HepG2 (cell line): ENCODE results near the gene ATP8A1. TPM values are rescaled to one million over a fixed set of nuclear protein-coding genes. Genes with fewer than 3 reads are reported as not detected.

Experiments used
- ATAC-seq: fragments of 200-7000 bp; cut with Tn5 transposase; 3 replicates; pipeline ENCODE4 v1.9.1; 2020; ENCODE audit warnings: mild to moderate bottlenecking, moderate library complexity
- BruUV-seq: library from RNA; stranded (reverse); fragments of 400-500 nt; replicated peaks from 2 replicates; lab custom pipeline; 2021; lab: Mats Ljungman, UMichigan
- CTCF ChIA-PET: fragments of 300-600 bp; formaldehyde crosslinking; extraction: SDS; loops from one replicate; lab custom pipeline; 2021; ENCODE audit warnings: low total read pairs, inconsistent platforms, low intra/inter-chr PET ratio; lab: Yijun Ruan, JAX
- POLR2A ChIA-PET: fragments of 350-600 bp; sonication (Branson Sonifier 250); formaldehyde crosslinking; loops from one replicate; lab custom pipeline; 2020; ENCODE audit warnings: antibody characterized with exemption, inconsistent platforms; lab: Yijun Ruan, JAX
- DNase-seq: peaks from one replicate; pipeline ENCODE4 v3.0.0-alpha.2; 2015; ENCODE audit warnings: low spot score
- FAIRE-seq: peaks from 3 replicates; lab custom pipeline; 2011; peaks lifted over from hg19 to GRCh38; lab: Jason Lieb, UNC
- H2AFZ ChIP-seq: one replicate; pipeline ENCODE4 v1.6.1; 2011; ENCODE audit warnings: low read length, inconsistent platforms
- H3K27ac ChIP-seq: fragments of 300-600 bp; 3 replicates; pipeline ENCODE4 v1.8.0; 2011; ENCODE audit warnings: mixed run types, mild to moderate bottlenecking, mixed read lengths, low read length, inconsistent platforms; ENCODE audit not compliant: insufficient read depth; ENCODE audit errors: extremely low read length
- H3K27me3 ChIP-seq, 2 experiments: fragments of 200-600 bp in 1 of 2; 2 replicates in 1 of 2; 3 replicates in 1 of 2; pipeline versions ENCODE4 v1.6.0 to v1.8.0; 2011; ENCODE audit warnings: low read length in 2 of 2, mild to moderate bottlenecking in 2 of 2, moderate library complexity in 2 of 2, inconsistent platforms in 1 of 2; ENCODE audit not compliant: insufficient read depth in 2 of 2, control insufficient read depth in 1 of 2
- H3K36me3 ChIP-seq, 2 experiments: fragments of 200-600 bp in 1 of 2; replicated peaks in 1 of 2; 2 replicates in 1 of 2; 3 replicates in 1 of 2; pipeline versions ENCODE4 v1.5.1 to v1.8.0; 2011; ENCODE audit warnings: low read length in 2 of 2, inconsistent platforms in 1 of 2; ENCODE audit not compliant: insufficient read depth in 2 of 2, control insufficient read depth in 1 of 2
- H3K4me1 ChIP-seq: 2 replicates; pipeline ENCODE4 v1.5.1; 2012; ENCODE audit warnings: low read length, inconsistent platforms; ENCODE audit not compliant: insufficient read depth
- H3K4me2 ChIP-seq: 2 replicates; pipeline ENCODE4 v1.6.0; 2011; ENCODE audit warnings: low read depth, low read length, inconsistent platforms
- H3K4me3 ChIP-seq, 3 experiments: fragments of 200-600 bp in 1 of 3; sonication (generic), shearing (Covaris generic) in 1 of 3; replicated peaks in 1 of 3; 2 replicates each; pipeline ENCODE4 v1.5.1; 2011 to 2016; ENCODE audit warnings: low read length in 3 of 3, inconsistent platforms in 2 of 3, low read depth in 2 of 3, mild to moderate bottlenecking in 2 of 3, control low read depth in 1 of 3, mixed read lengths in 1 of 3; ENCODE audit not compliant: insufficient read depth in 1 of 3
- H3K79me2 ChIP-seq: one replicate; pipeline ENCODE4 v1.6.1; 2011; ENCODE audit warnings: low read length, inconsistent platforms; ENCODE audit not compliant: insufficient read depth
- H3K9ac ChIP-seq: 2 replicates; pipeline ENCODE4 v1.6.0; 2011; ENCODE audit warnings: mild to moderate bottlenecking, low read depth, low read length, inconsistent platforms; ENCODE audit not compliant: insufficient read depth
- H3K9me3 ChIP-seq: 2 replicates; pipeline ENCODE4 v1.5.1; 2012; ENCODE audit warnings: mild to moderate bottlenecking, low read length
- H4K20me1 ChIP-seq: 2 replicates; pipeline ENCODE4 v1.6.0; 2011; ENCODE audit warnings: inconsistent platforms, mild to moderate bottlenecking, low read length, moderate library complexity; ENCODE audit not compliant: insufficient read depth
- DMTF1 ChIP-seq: sonication (generic); formaldehyde crosslinking; IDR thresholded peaks from 2 replicates; pipeline ENCODE4 v1.4.0; 2020; ENCODE audit warnings: mild to moderate bottlenecking, missing genetic modification reagents
- JUNB ChIP-seq: sonication (generic); formaldehyde crosslinking; IDR thresholded peaks from 2 replicates; pipeline ENCODE4 v1.8.0; 2022; ENCODE audit warnings: missing genetic modification reagents, mild to moderate bottlenecking, borderline replicate concordance
- LBX2 ChIP-seq: sonication (generic); formaldehyde crosslinking; IDR thresholded peaks from 2 replicates; pipeline ENCODE4 v1.5.0; 2020; ENCODE audit warnings: missing genetic modification reagents, mild to moderate bottlenecking, borderline replicate concordance
- NFATC3 ChIP-seq: sonication (generic); formaldehyde crosslinking; IDR thresholded peaks from 2 replicates; pipeline ENCODE4 v1.5.1; 2020; ENCODE audit warnings: mild to moderate bottlenecking, missing genetic modification reagents
- NR0B2 ChIP-seq: sonication (generic); formaldehyde crosslinking; IDR thresholded peaks from 2 replicates; pipeline ENCODE4 v1.4.0; 2020; ENCODE audit warnings: mild to moderate bottlenecking, missing genetic modification reagents
- PRDM10 ChIP-seq: sonication (generic); formaldehyde crosslinking; IDR thresholded peaks from 2 replicates; pipeline ENCODE4 v1.4.0; 2020; ENCODE audit warnings: low read depth, missing genetic modification reagents
- SMAD1 ChIP-seq: sonication (generic); formaldehyde crosslinking; IDR thresholded peaks from 2 replicates; pipeline ENCODE4 v1.4.0; 2020; ENCODE audit warnings: missing genetic modification reagents, low read depth, mild to moderate bottlenecking, borderline replicate concordance
- STAT6 ChIP-seq: sonication (generic); formaldehyde crosslinking; IDR thresholded peaks from 2 replicates; pipeline ENCODE4 v1.4.0; 2020; ENCODE audit warnings: missing genetic modification reagents, mild to moderate bottlenecking, borderline replicate concordance
- ZBTB7B ChIP-seq: sonication (generic); formaldehyde crosslinking; IDR thresholded peaks from 2 replicates; pipeline ENCODE4 v1.4.0; 2020; ENCODE audit warnings: missing genetic modification reagents
- ZFP36L2 ChIP-seq: sonication (generic); formaldehyde crosslinking; IDR thresholded peaks from 2 replicates; pipeline ENCODE4 v1.4.0; 2020; ENCODE audit warnings: missing genetic modification reagents
- ZNF768 ChIP-seq: sonication (generic); formaldehyde crosslinking; IDR thresholded peaks from 2 replicates; pipeline ENCODE4 v1.4.0; 2020; ENCODE audit warnings: missing genetic modification reagents
- ZNF777 ChIP-seq: sonication (generic); formaldehyde crosslinking; IDR thresholded peaks from 2 replicates; pipeline ENCODE4 v1.4.0; 2020; ENCODE audit warnings: missing genetic modification reagents
- ZNF816 ChIP-seq: sonication (generic); formaldehyde crosslinking; IDR thresholded peaks from 2 replicates; pipeline ENCODE4 v1.8.0; 2022; ENCODE audit warnings: missing genetic modification reagents, mild to moderate bottlenecking, borderline replicate concordance
- WGBS: methylation state at CpG from one replicate; pipeline ENCODE4 v1.1.6; 2017; ENCODE audit warnings: low lambda C conversion rate; 5-methylcytosine and 5-hydroxymethylcytosine counted together
- in situ Hi-C: cut with HindIII; loops from 2 replicates; pipeline ENCODE4 v1.10.0; 2017; ENCODE audit warnings: low pct_unique_long_range_greater_than_20kb; ENCODE audit not compliant: extremely low pct_ligation_motif_present
- intact Hi-C: fragments of 100-400 bp; cut with micrococcal nuclease; formaldehyde crosslinking; loops from one replicate; pipeline ENCODE4 v1.10.0; 2022; ENCODE audit not compliant: unreplicated experiment
- polyA plus RNA-seq, 8 experiments: library from polyadenylated mRNA; depleted of rRNA in 3 of 8; stranded (reverse) in 7 of 8; unstranded in 1 of 8; fragments of >200 nt; fragmentation: Illumina TruSeq in 4 of 8; extraction: Trizol in 4 of 8; gene quantifications; 2 replicates each; pipeline versions ENCODE4 v1.2.1 to v1.2.3, GENCODE V29; 2011 to 2016; ENCODE audit warnings: low read depth in 4 of 8, missing spikeins in 1 of 8, mixed read lengths in 1 of 8; ENCODE audit not compliant: insufficient read depth in 1 of 8
- total RNA-seq, 5 experiments: library from RNA; depleted of rRNA; stranded (reverse); fragments of >200 nt; fragmentation: Illumina TruSeq; extraction: Trizol; gene quantifications; 2 replicates each; pipeline ENCODE4 v1.2.3, GENCODE V29; 2016; ENCODE audit warnings: low read depth in 1 of 5

Gene ATP8A1
- total and polyA plus RNA-seq, 2 of the 13 experiments (the other 11 are each of a cell fraction or from before 2014, with no cell fraction given): 1.7 to 6.2 TPM

GRCh38 chr4:42638321-42638720 is 18.6 kb downstream of the ATP8A1 start:
- in situ Hi-C loops (no loop called here), intact Hi-C loops (no loop called here)
- H4K20me1 ChIP-seq: no peaks in the 10 kb centered on the region
- ATAC-seq (no peak), DNase-seq (no peak), FAIRE-seq (no peak)
- CTCF ChIA-PET: no interaction called here
- no peaks in the 10 kb centered on the region for H3K4me1 ChIP-seq
- no peaks in the 10 kb centered on the region for H3K27me3 ChIP-seq
- 54% methylated on average over 5 of the region's 5 CpGs for WGBS
- H3K79me2 ChIP-seq: no peaks in the 10 kb centered on the region
- no peak overlapping the region for H3K27ac ChIP-seq
- POLR2A ChIA-PET: no interaction called here
- no peak overlapping the region for H2AFZ ChIP-seq
- no peaks in the 10 kb centered on the region for H3K36me3 ChIP-seq
- H3K4me2 ChIP-seq: no peak overlapping the region
- no peak overlapping the region for H3K9ac ChIP-seq
- H3K4me3 ChIP-seq: no peak overlapping the region
- H3K9me3 ChIP-seq: no peaks in the 10 kb centered on the region
- BruUV-seq: no TSS peak
- TF ChIP-seq LBX2 (CRISPR knock-in tag) (no peak), SMAD1 (no peak), ZNF816 (CRISPR knock-in tag) (no peak), NFATC3 (no peak), ZNF777 (CRISPR knock-in tag) (no peak), ZFP36L2 (CRISPR knock-in tag) (no peak), ZNF768 (CRISPR knock-in tag) (no peak), NR0B2 (CRISPR knock-in tag) (no peak), STAT6 (CRISPR knock-in tag) (no peak), ZBTB7B (CRISPR knock-in tag) (no peak), DMTF1 (CRISPR knock-in tag) (no peak), PRDM10 (CRISPR knock-in tag) (no peak), JUNB (CRISPR knock-in tag) (no peak)
